ENCODE results near the gene SZT2. TPM values are rescaled to one million over a fixed set of nuclear protein-coding genes. Genes with fewer than 3 reads are reported as not detected.

The SZT2 gene
- total RNA-seq, 1 donor from 2014 or later, result 10.6 TPM

DNA sequence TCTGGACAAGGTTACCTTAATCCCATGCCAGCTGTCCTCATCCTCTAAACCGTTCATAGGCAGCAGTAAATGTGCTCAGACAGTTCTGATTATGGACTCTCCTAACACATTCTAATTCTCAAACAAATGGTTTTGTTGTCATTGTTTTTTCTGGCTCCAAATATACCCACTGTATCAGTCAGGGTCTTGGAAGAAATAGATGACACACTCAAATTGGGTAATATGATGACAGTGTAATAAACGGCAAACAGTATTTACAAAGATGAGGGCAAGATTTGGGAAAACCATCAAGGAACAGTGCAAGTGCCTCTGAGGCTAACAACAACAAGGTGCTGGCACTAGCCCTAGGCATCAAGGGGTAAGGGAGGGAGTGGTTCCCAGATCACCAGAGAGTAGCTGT, 35.2 kb upstream of the SZT2 start:
- no peak for DNase-seq (ENCODE audit: low read depth)
- H3K4me3 ChIP-seq (ENCODE audit: low read depth, low read length), result no peak overlapping the region

DNA sequence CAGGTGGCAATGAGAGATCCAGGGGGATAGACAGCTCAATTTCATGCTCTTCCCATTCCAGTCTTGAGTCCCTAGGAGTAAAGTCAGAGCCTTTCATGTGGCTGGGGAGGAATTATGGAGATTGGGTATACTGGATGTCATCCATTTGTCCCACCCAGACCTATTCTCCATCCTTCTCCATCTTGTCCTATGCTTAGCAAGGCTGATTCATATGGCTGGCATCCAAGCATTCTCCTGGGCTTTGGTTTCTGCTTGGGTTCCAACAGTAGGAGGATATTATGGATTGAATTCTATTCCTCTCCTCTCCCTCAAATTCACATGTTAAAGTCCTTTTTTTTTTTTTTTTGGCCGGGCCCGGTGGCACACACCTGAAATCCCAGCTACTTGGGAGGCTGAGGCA, 34.8 kb upstream of the SZT2 start:
- TF ChIP-seq, protein P1, sequence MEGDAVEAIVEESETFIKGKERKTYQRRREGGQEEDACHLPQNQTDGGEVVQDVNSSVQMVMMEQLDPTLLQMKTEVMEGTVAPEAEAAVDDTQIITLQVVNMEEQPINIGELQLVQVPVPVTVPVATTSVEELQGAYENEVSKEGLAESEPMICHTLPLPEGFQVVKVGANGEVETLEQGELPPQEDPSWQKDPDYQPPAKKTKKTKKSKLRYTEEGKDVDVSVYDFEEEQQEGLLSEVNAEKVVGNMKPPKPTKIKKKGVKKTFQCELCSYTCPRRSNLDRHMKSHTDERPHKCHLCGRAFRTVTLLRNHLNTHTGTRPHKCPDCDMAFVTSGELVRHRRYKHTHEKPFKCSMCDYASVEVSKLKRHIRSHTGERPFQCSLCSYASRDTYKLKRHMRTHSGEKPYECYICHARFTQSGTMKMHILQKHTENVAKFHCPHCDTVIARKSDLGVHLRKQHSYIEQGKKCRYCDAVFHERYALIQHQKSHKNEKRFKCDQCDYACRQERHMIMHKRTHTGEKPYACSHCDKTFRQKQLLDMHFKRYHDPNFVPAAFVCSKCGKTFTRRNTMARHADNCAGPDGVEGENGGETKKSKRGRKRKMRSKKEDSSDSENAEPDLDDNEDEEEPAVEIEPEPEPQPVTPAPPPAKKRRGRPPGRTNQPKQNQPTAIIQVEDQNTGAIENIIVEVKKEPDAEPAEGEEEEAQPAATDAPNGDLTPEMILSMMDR (conservative IDR thresholded peaks at IDR 0.05; ENCODE audit: low read depth, low read length), result no peak
- no peak for DNase-seq (ENCODE audit: low read depth)
- no peak overlapping the region for H3K4me3 ChIP-seq (ENCODE audit: low read depth, low read length)

More for the DNA sequence above, 35.2 kb upstream of the SZT2 start:
- TF ChIP-seq, protein P1 (conservative IDR thresholded peaks at IDR 0.05; ENCODE audit: low read depth, low read length), result no peak

DNA sequence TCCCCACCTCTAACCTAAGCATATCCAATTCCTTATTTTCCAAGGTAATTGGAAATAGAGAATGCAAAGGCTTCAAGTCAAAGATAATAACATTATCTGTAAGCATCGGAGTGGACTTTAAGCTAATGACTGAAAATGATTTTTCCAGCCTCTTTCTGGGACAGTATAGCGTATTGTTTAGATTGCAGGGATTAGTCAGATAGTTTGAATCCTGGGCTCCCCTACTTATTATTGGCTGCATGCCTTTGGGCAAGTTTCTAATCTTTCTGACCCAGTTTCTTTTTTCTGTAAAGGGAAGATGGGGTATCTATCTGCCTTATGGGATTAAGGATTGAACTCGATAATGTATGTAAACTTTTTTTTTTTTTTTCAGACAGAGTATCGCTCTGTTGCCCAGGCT, 32.4 kb upstream of the SZT2 start:
- DNase-seq (ENCODE audit: low read depth), result no peak
- TF ChIP-seq, protein P1 (conservative IDR thresholded peaks at IDR 0.05; ENCODE audit: low read depth, low read length), result no peak
- no peak overlapping the region for H3K4me3 ChIP-seq (ENCODE audit: low read depth, low read length)

DNA sequence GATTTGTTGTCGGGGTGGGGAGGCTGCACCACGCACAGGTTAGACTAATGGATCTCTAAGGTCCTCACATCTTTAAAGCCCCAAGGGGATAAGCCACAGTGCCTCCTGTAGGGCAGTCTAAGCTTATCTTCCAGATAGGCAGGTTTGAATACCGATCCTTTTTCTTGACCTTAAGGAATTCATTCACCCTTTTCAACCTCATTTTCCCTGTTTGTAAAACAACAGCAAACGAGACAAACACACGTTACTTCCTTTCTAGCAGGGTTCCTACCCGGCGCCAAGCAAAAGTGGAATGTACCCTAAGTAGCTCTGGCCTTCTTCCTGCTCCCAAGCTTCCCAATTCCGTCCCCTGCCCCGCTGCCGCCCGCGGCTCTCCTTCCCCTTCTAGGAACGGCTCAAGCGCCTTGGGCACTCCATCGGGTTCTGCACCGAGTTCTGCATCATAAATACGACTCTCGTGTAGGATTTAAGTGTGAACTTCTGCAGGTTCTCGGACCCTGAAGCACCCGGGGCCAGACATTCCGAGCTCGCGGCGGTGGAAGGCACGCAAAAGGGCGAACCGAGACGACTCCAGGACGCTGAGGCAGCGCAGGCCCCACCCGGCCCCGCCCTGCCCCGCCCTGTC, 31.5 kb upstream of the SZT2 start:
- no peak for DNase-seq (ENCODE audit: low read depth)
- TF ChIP-seq, protein P1 (conservative IDR thresholded peaks at IDR 0.05; ENCODE audit: low read depth, low read length), result peak; percentile 71

DNA sequence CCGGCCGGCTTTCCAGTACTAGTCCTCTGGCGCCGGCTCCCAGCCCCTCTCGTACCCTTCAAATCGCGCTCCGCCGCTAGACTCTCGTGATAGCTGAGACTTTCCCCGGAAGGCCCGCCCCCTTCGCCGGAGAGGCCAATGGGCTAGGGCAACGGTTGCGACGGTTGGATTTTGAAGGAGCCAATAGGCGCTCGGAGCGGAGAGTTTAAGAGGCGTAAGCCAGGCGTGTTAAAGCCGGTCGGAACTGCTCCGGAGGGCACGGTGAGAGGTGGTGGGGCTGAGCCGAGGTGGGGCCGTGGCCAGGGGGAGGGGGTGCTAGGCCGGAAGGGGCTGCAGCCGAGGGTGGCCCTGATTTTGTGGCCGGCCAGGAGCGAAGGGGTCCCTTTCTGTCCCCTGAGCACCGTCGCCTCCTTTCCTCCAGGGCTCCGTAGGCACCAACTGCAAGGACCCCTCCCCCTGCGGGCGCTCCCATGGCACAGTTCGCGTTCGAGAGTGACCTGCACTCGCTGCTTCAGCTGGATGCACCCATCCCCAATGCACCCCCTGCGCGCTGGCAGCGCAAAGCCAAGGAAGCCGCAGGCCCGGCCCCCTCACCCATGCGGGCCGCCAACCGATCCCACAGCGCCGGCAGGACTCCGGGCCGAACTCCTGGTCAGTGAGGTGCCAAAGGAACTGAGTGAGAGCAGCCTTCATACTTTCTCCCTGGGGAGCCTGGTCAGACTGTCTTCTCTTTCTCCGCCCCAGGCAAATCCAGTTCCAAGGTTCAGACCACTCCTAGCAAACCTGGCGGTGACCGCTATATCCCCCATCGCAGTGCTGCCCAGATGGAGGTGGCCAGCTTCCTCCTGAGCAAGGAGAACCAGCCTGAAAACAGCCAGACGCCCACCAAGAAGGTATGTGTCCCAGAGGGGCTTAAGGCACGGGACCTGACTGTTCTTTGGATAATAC, 30.7 kb upstream of the SZT2 start, which contains the start of gene CDC20:
CDC20 (plus strand) TSS at position 236 of the 948 bp plus-strand sequence; CDS start at position 471, 235 bp downstream.
- TF ChIP-seq, protein P1 (conservative IDR thresholded peaks at IDR 0.05; ENCODE audit: low read depth, low read length), result no peak
- peak within 1 kb of the TSS; percentile 76 for H3K4me3 ChIP-seq (ENCODE audit: low read depth, low read length)
- DNase-seq (ENCODE audit: low read depth), result no peak

More for the DNA sequence above, 31.5 kb upstream of the SZT2 start:
- peak overlapping the region; percentile 76 for H3K4me3 ChIP-seq (ENCODE audit: low read depth, low read length)

DNA sequence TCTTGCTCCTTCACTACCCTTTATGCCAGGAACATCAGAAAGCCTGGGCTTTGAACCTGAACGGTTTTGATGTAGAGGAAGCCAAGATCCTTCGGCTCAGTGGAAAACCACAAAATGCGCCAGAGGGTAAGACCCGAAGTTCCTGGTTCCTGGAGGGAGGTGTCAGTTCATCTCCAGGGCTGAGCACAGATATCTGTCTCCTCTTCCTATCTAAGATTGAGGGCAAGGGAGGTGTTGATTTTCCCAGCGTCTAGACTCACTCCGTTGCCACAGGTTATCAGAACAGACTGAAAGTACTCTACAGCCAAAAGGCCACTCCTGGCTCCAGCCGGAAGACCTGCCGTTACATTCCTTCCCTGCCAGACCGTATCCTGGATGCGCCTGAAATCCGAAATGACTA, 30.0 kb upstream of the SZT2 start:
- H3K4me3 ChIP-seq (ENCODE audit: low read depth, low read length), result peak overlapping the region; percentile 76
- DNase-seq (ENCODE audit: low read depth), result no peak
- TF ChIP-seq, protein P1 (conservative IDR thresholded peaks at IDR 0.05; ENCODE audit: low read depth, low read length), result no peak

All from epithelial cell of proximal tubule (primary cell).